Breast epithelium (tissue), 4 donors: Measurements from ENCODE around the gene ITPR1. TPM values are rescaled to one million over a fixed set of nuclear protein-coding genes. Genes with fewer than 3 reads are reported as not detected.

Source experiments
- DNase-seq, 2 donors: peaks; one replicate each; pipeline ENCODE4 v3.0.0-alpha.2; 2019; ENCODE audit warnings: low spot score in 2 of 2
- H3K27ac ChIP-seq, 2 donors: fragments of 200-600 bp; sonication (generic) in 1 of 2; one replicate each; pipeline ENCODE4 v1.5.1; 2016 to 2019; ENCODE audit warnings: mild to moderate bottlenecking in 1 of 2
- H3K27me3 ChIP-seq, 2 donors: fragments of 200-600 bp; sonication (generic) in 1 of 2; one replicate each; pipeline versions ENCODE4 v1.5.1 to v1.6.0; 2017 to 2019; ENCODE audit warnings: control low read depth in 1 of 2, mild to moderate bottlenecking in 1 of 2
- H3K36me3 ChIP-seq: fragments of 200-600 bp; one replicate; pipeline ENCODE4 v1.5.1; 2019
- H3K4me1 ChIP-seq, 2 donors: fragments of 200-600 bp; sonication (generic); one replicate each; pipeline ENCODE4 v1.5.1; 2016 to 2019; ENCODE audit warnings: control low read depth in 1 of 2
- H3K4me3 ChIP-seq, 3 donors: fragments of 200-600 bp; sonication (generic); 1 replicate in 2 of 3; 2 replicates in 1 of 3; pipeline ENCODE4 v1.5.1; 2016 to 2019; ENCODE audit warnings: mild to moderate bottlenecking in 3 of 3, moderate library complexity in 2 of 3
- H3K9me3 ChIP-seq, 2 donors: fragments of 200-600 bp; sonication (generic) in 1 of 2; one replicate each; pipeline ENCODE4 v1.5.1; 2016 to 2019; ENCODE audit warnings: control low read depth in 1 of 2
- POLR2A ChIP-seq: fragments of 450-650 bp; IDR thresholded peaks from one replicate; pipeline ENCODE4 v1.6.1; 2016; ENCODE audit warnings: antibody characterized with exemption, mild to moderate bottlenecking, moderate library complexity
- POLR2AphosphoS5 ChIP-seq, 3 donors: sonication (generic); formaldehyde crosslinking; IDR thresholded peaks; one replicate each; pipeline ENCODE4 v1.6.1; 2017; ENCODE audit warnings: antibody characterized with exemption in 3 of 3
- intact Hi-C: fragments of 100-400 bp; cut with DNase I; formaldehyde crosslinking; loops from one replicate; pipeline ENCODE4 v1.15.1; 2023; ENCODE audit warnings: low total_unique reads
- total RNA-seq, 3 donors: library from RNA; depleted of rRNA; stranded (reverse); fragments of >200 nt; gene quantifications; one replicate each; pipeline ENCODE4 v1.1.0, GENCODE V29; 2016
- TF ChIP-seq, protein P1 (sequence below), 3 donors: fragments of 450-650 bp; IDR thresholded peaks; one replicate each; pipeline ENCODE4 v1.5.1; 2016 to 2017; ENCODE audit warnings: antibody characterized with exemption in 3 of 3, mild to moderate bottlenecking in 3 of 3, moderate library complexity in 3 of 3

The ITPR1 gene
- total RNA-seq, 3 donors from 2014 or later, result 53.8 to 227 (median 174) TPM

DNA sequence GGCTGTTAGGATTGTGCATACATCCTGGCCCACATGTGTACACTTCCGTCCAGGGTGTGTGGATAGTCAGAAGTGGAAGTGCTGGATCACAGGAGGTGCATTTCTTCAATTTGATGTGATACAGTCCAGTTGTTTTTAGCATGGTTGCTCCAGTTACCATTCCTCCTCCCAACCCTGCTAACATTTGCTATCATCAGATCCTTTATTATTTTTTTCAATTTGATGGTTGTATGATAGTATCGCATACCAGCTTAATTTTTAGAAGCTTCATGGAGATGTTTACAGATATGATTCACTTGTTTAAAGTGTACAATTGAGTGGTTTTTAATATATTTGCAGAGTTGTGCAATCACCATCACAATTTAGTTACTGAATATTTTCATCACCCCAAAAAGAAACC, 202.7 kb downstream of the ITPR1 start:
- H3K36me3 ChIP-seq, result no peaks in the 10 kb centered on the region
- no peaks in the 10 kb centered on the region for H3K4me1 ChIP-seq
- no peak for DNase-seq
- H3K4me3 ChIP-seq, result no peak overlapping the region
- no peaks in the 10 kb centered on the region for H3K27me3 ChIP-seq
- no peak overlapping the region for H3K27ac ChIP-seq
- H3K9me3 ChIP-seq, result no peaks in the 10 kb centered on the region
- intact Hi-C loops, result no loop called here
- TF ChIP-seq POLR2A (no peak), POLR2AphosphoS5 (IDR thresholded peaks at IDR 0.05) (no peak)
- TF ChIP-seq, protein P1, sequence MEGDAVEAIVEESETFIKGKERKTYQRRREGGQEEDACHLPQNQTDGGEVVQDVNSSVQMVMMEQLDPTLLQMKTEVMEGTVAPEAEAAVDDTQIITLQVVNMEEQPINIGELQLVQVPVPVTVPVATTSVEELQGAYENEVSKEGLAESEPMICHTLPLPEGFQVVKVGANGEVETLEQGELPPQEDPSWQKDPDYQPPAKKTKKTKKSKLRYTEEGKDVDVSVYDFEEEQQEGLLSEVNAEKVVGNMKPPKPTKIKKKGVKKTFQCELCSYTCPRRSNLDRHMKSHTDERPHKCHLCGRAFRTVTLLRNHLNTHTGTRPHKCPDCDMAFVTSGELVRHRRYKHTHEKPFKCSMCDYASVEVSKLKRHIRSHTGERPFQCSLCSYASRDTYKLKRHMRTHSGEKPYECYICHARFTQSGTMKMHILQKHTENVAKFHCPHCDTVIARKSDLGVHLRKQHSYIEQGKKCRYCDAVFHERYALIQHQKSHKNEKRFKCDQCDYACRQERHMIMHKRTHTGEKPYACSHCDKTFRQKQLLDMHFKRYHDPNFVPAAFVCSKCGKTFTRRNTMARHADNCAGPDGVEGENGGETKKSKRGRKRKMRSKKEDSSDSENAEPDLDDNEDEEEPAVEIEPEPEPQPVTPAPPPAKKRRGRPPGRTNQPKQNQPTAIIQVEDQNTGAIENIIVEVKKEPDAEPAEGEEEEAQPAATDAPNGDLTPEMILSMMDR (IDR thresholded peaks at IDR 0.05), result no peak

DNA sequence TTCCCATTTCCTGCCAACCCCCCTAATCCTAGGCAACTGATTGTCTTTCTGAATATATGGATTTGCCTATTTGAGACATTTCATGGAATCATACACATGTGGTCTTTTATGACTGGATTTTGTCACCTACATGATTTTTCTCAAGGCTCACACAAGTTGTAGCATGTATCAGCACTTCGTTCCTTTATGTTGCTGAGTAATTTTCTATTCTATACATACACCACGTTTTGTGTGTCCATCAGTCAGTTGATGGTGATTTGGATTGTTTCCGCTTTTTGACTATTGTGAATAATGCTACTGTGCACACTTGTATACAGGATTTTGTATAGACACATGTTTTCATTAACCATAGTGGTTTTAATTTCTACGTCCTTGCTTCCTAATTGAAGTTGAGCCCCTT, 203.1 kb downstream of the ITPR1 start:
- no peaks in the 10 kb centered on the region for H3K4me1 ChIP-seq
- TF ChIP-seq POLR2AphosphoS5 (IDR thresholded peaks at IDR 0.05), result no peak
- TF ChIP-seq POLR2A, result no peak
- no peaks in the 10 kb centered on the region for H3K9me3 ChIP-seq
- H3K4me3 ChIP-seq, result no peak overlapping the region
- no peak overlapping the region for H3K27ac ChIP-seq
- intact Hi-C loops, result no loop called here
- no peaks in the 10 kb centered on the region for H3K27me3 ChIP-seq
- DNase-seq, result no peak
- H3K36me3 ChIP-seq, result no peaks in the 10 kb centered on the region

DNA sequence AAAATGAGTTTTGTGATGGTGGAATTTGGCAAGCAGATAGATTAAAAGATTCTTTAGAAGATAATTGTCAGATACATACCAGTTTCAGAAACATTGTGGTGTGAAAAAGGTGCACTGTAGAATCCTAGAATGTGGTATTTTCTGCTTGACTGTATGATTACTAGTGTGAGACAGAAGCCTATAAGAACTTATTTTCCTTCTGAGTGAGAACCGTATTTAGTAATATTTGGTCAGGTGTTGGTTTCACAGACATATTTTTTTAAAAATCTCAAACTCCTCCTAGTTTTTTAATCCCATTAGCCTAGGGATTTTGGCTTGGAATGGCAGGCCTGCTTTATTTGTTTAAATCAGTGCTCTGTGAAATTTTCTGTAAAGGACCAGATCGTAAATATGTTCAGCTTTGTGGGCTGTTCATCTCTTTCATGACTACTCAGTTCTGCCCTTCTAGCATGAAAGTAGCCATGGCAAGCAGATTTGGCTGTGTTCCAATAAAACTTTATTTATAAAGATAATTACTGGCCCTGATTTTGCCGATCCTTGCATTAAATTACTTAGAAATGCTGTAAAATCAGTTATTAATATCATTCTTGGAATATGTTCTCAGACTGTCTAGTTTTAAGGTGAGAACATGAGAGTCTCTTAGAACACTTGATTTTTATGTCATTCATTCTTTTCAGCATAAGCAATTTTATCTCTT, 205.1 kb downstream of the ITPR1 start:
- Histone ChIP-seq H3K27me3 (no peaks in the 10 kb centered on the region), H3K36me3 (no peaks in the 10 kb centered on the region), H3K9me3 (no peaks in the 10 kb centered on the region), H3K4me1 (no peaks in the 10 kb centered on the region), H3K27ac (no peak overlapping the region), H3K4me3 (no peak overlapping the region)
- DNase-seq, result no peak
- TF ChIP-seq POLR2A (no peak), POLR2AphosphoS5 (IDR thresholded peaks at IDR 0.05) (no peak)
- TF ChIP-seq, protein P1 (IDR thresholded peaks at IDR 0.05), result no peak
- intact Hi-C loops, result no loop called here

DNA sequence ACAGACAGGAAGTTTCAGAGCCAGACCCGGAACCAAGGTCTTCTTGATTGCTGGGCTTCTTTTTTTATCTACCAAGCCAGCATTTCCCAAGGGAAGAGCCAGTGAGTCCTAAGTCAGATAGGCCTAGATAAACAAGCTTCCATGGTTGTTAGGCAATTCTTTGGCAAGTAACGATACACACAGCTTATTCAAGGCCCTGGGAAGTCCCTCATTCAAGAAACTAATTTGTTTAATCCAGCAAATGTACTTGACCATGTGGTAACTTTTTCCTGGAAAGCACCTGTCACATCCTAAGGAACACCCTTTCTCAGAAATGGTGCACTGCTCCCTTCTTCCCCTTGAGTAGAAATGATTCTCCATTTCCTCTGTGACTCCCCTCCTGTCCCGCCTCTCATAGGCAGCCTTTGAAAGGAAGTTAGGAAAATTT, 209.9 kb downstream of the ITPR1 start:
- no peaks in the 10 kb centered on the region for H3K4me1 ChIP-seq
- intact Hi-C loops, result no loop called here
- peak overlapping the region in 1 of 2 donors; percentile 32 for H3K27ac ChIP-seq
- TF ChIP-seq POLR2A (no peak), POLR2AphosphoS5 (IDR thresholded peaks at IDR 0.05) (no peak)
- TF ChIP-seq, protein P1 (IDR thresholded peaks at IDR 0.05), result no peak
- no peak for DNase-seq
- no peaks in the 10 kb centered on the region for H3K27me3 ChIP-seq
- H3K36me3 ChIP-seq, result no peaks in the 10 kb centered on the region
- no peaks in the 10 kb centered on the region for H3K9me3 ChIP-seq
- H3K4me3 ChIP-seq, result no peak overlapping the region

DNA sequence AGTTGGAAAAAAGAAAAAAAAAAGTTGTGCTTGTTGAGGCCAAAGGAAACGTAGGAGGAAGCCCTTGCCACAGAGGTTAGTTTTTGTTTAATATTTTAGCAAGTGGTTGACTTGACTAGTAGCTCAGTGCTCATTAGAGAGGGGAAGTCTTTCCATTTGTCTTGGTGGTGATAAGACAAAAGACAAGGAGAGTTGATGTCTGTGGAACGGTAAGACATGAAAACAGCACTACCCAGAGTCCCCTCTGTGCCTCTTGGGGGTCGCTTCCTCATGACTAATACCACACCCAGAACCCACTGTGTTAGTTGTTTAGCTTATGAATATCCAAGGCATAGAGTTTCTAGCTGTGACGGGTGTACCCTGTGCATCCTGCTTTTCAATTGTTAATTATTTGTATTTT, 211.4 kb downstream of the ITPR1 start:
- H3K4me3 ChIP-seq, result no peak overlapping the region
- no peak for DNase-seq
- TF ChIP-seq POLR2A (no peak), POLR2AphosphoS5 (IDR thresholded peaks at IDR 0.05) (no peak)
- TF ChIP-seq, protein P1 (IDR thresholded peaks at IDR 0.05), result no peak
- H3K9me3 ChIP-seq, result no peaks in the 10 kb centered on the region
- no peak overlapping the region for H3K27ac ChIP-seq
- H3K4me1 ChIP-seq, result no peaks in the 10 kb centered on the region
- no peaks in the 10 kb centered on the region for H3K27me3 ChIP-seq
- no peaks in the 10 kb centered on the region for H3K36me3 ChIP-seq
- intact Hi-C loops, result no loop called here
